ENCODE data around the gene BICD1. TPM values are rescaled to one million over a fixed set of nuclear protein-coding genes. Genes with fewer than 3 reads are reported as not detected.

The BICD1 gene
- total RNA-seq, 1 experiment from 2014 or later, result 45.6 TPM

GRCh38 chr12:32407795-32408194 lies 301.1 kb downstream of the BICD1 start:
- peaks cover 23% of the 10 kb centered on the region for H3K4me1 Mint-ChIP-seq (ENCODE audit: low read depth, unreplicated experiment)
- no TSS peak for BruUV-seq (replicated peaks)
- no peak overlapping the region for H3K27ac Mint-ChIP-seq (ENCODE audit: unreplicated experiment)

GRCh38 chr12:32413412-32413811 lies 306.8 kb downstream of the BICD1 start:
- H3K4me1 Mint-ChIP-seq (ENCODE audit: low read depth, unreplicated experiment), result peaks cover 22% of the 10 kb centered on the region
- BruUV-seq (replicated peaks), result TSS peak; percentile 3
- no peak overlapping the region for H3K4me3 Mint-ChIP-seq (ENCODE audit: low read depth, unreplicated experiment)
- intact Hi-C loops (cut with micrococcal nuclease; ENCODE audit: unreplicated experiment), result no loop called here
- no peaks in the 10 kb centered on the region for H3K9me3 Mint-ChIP-seq (ENCODE audit: low read depth, unreplicated experiment)
- CTCF ChIA-PET, result no interaction called here
- DNase-seq, result no peak
- no peaks in the 10 kb centered on the region for H3K27me3 Mint-ChIP-seq (ENCODE audit: unreplicated experiment)
- no peak for TF ChIP-seq CTCF (IDR thresholded peaks at IDR 0.05; ENCODE audit: unreplicated experiment)
- H3K36me3 Mint-ChIP-seq (ENCODE audit: insufficient read depth, unreplicated experiment), result peaks cover 31% of the 10 kb centered on the region
- H3K27ac Mint-ChIP-seq (ENCODE audit: unreplicated experiment), result no peak overlapping the region

More at GRCh38 chr12:32407795-32408194, 301.1 kb downstream of the BICD1 start:
- Mint-ChIP-seq H3K4me3 (ENCODE audit: low read depth, unreplicated experiment) (no peak overlapping the region), H3K36me3 (ENCODE audit: insufficient read depth, unreplicated experiment) (peaks cover 27% of the 10 kb centered on the region), H3K9me3 (ENCODE audit: low read depth, unreplicated experiment) (no peaks in the 10 kb centered on the region), H3K27me3 (ENCODE audit: unreplicated experiment) (no peaks in the 10 kb centered on the region)
- TF ChIP-seq CTCF (IDR thresholded peaks at IDR 0.05; ENCODE audit: unreplicated experiment), result no peak
- CTCF ChIA-PET, result no interaction called here
- DNase-seq, result no peak
- intact Hi-C loops (cut with micrococcal nuclease; ENCODE audit: unreplicated experiment), result no loop called here

- Mint-ChIP-seq H3K9me3 (ENCODE audit: low read depth, unreplicated experiment) (no peaks in the 10 kb centered on the region), H3K36me3 (ENCODE audit: insufficient read depth, unreplicated experiment) (peaks cover 12% of the 10 kb centered on the region), H3K27me3 (ENCODE audit: unreplicated experiment) (no peaks in the 10 kb centered on the region), H3K4me1 (ENCODE audit: low read depth, unreplicated experiment) (peaks cover 30% of the 10 kb centered on the region), H3K4me3 (ENCODE audit: low read depth, unreplicated experiment) (no peak overlapping the region), H3K27ac (ENCODE audit: unreplicated experiment) (no peak overlapping the region)
- CTCF ChIA-PET, result no interaction called here
- no peak for DNase-seq
- intact Hi-C loops (cut with micrococcal nuclease; ENCODE audit: unreplicated experiment), result no loop called here
- no TSS peak for BruUV-seq (replicated peaks)
- no peak for TF ChIP-seq CTCF (IDR thresholded peaks at IDR 0.05; ENCODE audit: unreplicated experiment)
Measured at GRCh38 chr12:32418221-32418620, 311.6 kb downstream of the BICD1 start.

GRCh38 chr12:32418903-32419519 lies 312.4 kb downstream of the BICD1 start:
- intact Hi-C loops (cut with micrococcal nuclease; ENCODE audit: unreplicated experiment), result no loop called here

More at GRCh38 chr12:32418903-32419519, 312.4 kb downstream of the BICD1 start:
- CTCF ChIA-PET, result interaction anchor here (0.6 kb wide), 1 partner anchor 766 kb away, joined by 3 read pairs; no protein-coding TSS in a partner anchor
- peaks cover 12% of the 10 kb centered on the region for H3K36me3 Mint-ChIP-seq (ENCODE audit: insufficient read depth, unreplicated experiment)
- no peak for DNase-seq
- no peak for TF ChIP-seq CTCF (IDR thresholded peaks at IDR 0.05; ENCODE audit: unreplicated experiment)
- no TSS peak for BruUV-seq (replicated peaks)
- H3K9me3 Mint-ChIP-seq (ENCODE audit: low read depth, unreplicated experiment), result no peaks in the 10 kb centered on the region
- H3K27ac Mint-ChIP-seq (ENCODE audit: unreplicated experiment), result no peak overlapping the region
- no peak overlapping the region for H3K4me3 Mint-ChIP-seq (ENCODE audit: low read depth, unreplicated experiment)
- H3K4me1 Mint-ChIP-seq (ENCODE audit: low read depth, unreplicated experiment), result peaks cover 30% of the 10 kb centered on the region
- H3K27me3 Mint-ChIP-seq (ENCODE audit: unreplicated experiment), result no peaks in the 10 kb centered on the region
